H1 (cell line): ENCODE results near the gene B4GAT1. TPM values are rescaled to one million over a fixed set of nuclear protein-coding genes. Genes with fewer than 3 reads are reported as not detected.

Source experiments
- CTCF ChIP-seq, 3 experiments: IDR thresholded peaks; 1 replicate in 2 of 3; 2 replicates in 1 of 3; pipeline versions ENCODE4 v1.5.1 to v1.6.1; 2011; ENCODE audit warnings: low read length in 3 of 3, mild to moderate bottlenecking in 3 of 3, inconsistent platforms in 2 of 3, low read depth in 1 of 3, moderate library complexity in 1 of 3; ENCODE audit not compliant: insufficient read depth in 1 of 3; ENCODE audit errors: control extremely low read depth in 1 of 3
- EGR1 ChIP-seq: IDR thresholded peaks from 2 replicates; pipeline ENCODE4 v1.6.1; 2011; ENCODE audit warnings: low read depth, low read length, borderline replicate concordance
- POLR2A ChIP-seq, 2 experiments: IDR thresholded peaks; 1 replicate in 1 of 2; 2 replicates in 1 of 2; pipeline ENCODE4 v1.6.1; 2011; ENCODE audit warnings: low read depth in 2 of 2, low read length in 2 of 2, mild to moderate bottlenecking in 2 of 2; ENCODE audit errors: control extremely low read depth in 1 of 2
- SAP30 ChIP-seq: fragments of 300-600 bp; sonication (generic); IDR thresholded peaks from 2 replicates; pipeline ENCODE4 v1.7.1; 2012; ENCODE audit warnings: low read length, moderate library complexity, mild to moderate bottlenecking, inconsistent platforms; ENCODE audit not compliant: insufficient read depth, insufficient replicate concordance
- SIN3A ChIP-seq, 2 experiments: IDR thresholded peaks in 1 of 2; conservative IDR thresholded peaks in 1 of 2; 2 replicates each; pipeline ENCODE4 v1.6.1; 2011 to 2012; ENCODE audit warnings: low read length in 2 of 2, improper control_type of control experiment in 1 of 2, low read depth in 1 of 2, mild to moderate bottlenecking in 1 of 2
- SP1 ChIP-seq: IDR thresholded peaks from 2 replicates; pipeline ENCODE4 v1.6.1; 2011; ENCODE audit warnings: low read depth, low read length
- SP4 ChIP-seq: IDR thresholded peaks from 2 replicates; pipeline ENCODE4 v1.6.1; 2012; ENCODE audit warnings: low read length, inconsistent platforms
- TAF1 ChIP-seq: IDR thresholded peaks from 2 replicates; pipeline ENCODE4 v1.6.1; 2011; ENCODE audit warnings: mild to moderate bottlenecking, low read depth, low read length
- polyA plus RNA-seq, 7 experiments: library from polyadenylated mRNA; depleted of rRNA in 3 of 7; stranded (reverse) in 5 of 7; unstranded in 2 of 7; fragments of >200 nt in 5 of 7; fragments of 200-250 nt in 2 of 7; gene quantifications; 1 replicate in 5 of 7; 2 replicates in 1 of 7; 4 replicates in 1 of 7; pipeline versions ENCODE4 v1.2.1 to v1.2.3, GENCODE V29; 2011 to 2013; ENCODE audit warnings: missing spikeins in 2 of 7, mixed read lengths in 2 of 7
- total RNA-seq: library from RNA; stranded (reverse); fragmentation: NEBNext Ultra II Directional; extraction: Animal tissue kit (Norgen Biotek cat#: 25700); gene quantifications from 2 replicates; pipeline ENCODE4 v1.2.1, GENCODE V29; 2021

The B4GAT1 gene
- total and polyA plus RNA-seq, 2 of the 8 experiments (the other 6 are each of a cell fraction or from before 2014, with no cell fraction given) = 22.2 to 27.8 TPM

GRCh38 chr11:66371627-66372415 is 24.4 kb upstream of the B4GAT1 start, which contains the start of gene SLC29A2 (continued):
- peak; percentile 40; the same call in 1 of the 2 replicates for TF ChIP-seq SP1
- no peak for TF ChIP-seq CTCF (IDR thresholded peaks at IDR 0.05; ENCODE audit: control extremely low read depth in 1 of 3, insufficient read depth in 1 of 3, low read depth in 1 of 3, low read length in 3 of 3)
- TF ChIP-seq POLR2A (IDR thresholded peaks at IDR 0.05; ENCODE audit: control extremely low read depth in 1 of 2, low read depth in 2 of 2, low read length in 2 of 2) = 0 out of 3 replicates have a peak, but pooled peaks of 1 of the 2 experiments have one; percentile 33
- TF ChIP-seq SAP30 = no peak
- TF ChIP-seq SP4 = peak; percentile 57; the same call in 1 of the 2 replicates
- TF ChIP-seq SIN3A (conservative IDR thresholded peaks at IDR 0.05 in 1 of 2, IDR thresholded peaks at IDR 0.05 in 1 of 2; ENCODE audit: low read depth in 1 of 2, low read length in 2 of 2) = 0 out of 4 replicates have a peak, but pooled peaks of 1 of the 2 experiments have one; percentile 12
- 0 out of 2 replicates have a peak, but pooled peaks have one; percentile 3 for TF ChIP-seq TAF1
- peak; percentile 76 for TF ChIP-seq EGR1
